HepG2 (cell line): ENCODE data around the gene FANCL.

Experiments
- ELF1 ChIP-seq: sonication (generic); formaldehyde crosslinking; IDR thresholded peaks from 2 replicates; pipeline ENCODE4 v1.4.0; 2020; ENCODE audit warnings: missing genetic modification reagents
- MED8 ChIP-seq: sonication (generic); formaldehyde crosslinking; IDR thresholded peaks from 2 replicates; pipeline ENCODE4 v1.8.1; 2023; ENCODE audit warnings: mild to moderate bottlenecking, missing genetic modification reagents; ENCODE audit not compliant: insufficient replicate concordance
- MEF2D ChIP-seq: sonication (generic); formaldehyde crosslinking; IDR thresholded peaks from 2 replicates; pipeline ENCODE4 v1.5.1; 2020; ENCODE audit warnings: mild to moderate bottlenecking, missing genetic modification reagents
- NFIC ChIP-seq: IDR thresholded peaks from 2 replicates; pipeline ENCODE4 v1.6.1; 2012; ENCODE audit warnings: mild to moderate bottlenecking, low read length, inconsistent platforms
- POLR2A ChIP-seq, 2 experiments: IDR thresholded peaks; 2 replicates each; pipeline ENCODE4 v1.6.1; 2011; ENCODE audit warnings: low read depth in 2 of 2, low read length in 2 of 2, mild to moderate bottlenecking in 1 of 2, moderate library complexity in 1 of 2; ENCODE audit not compliant: insufficient read depth in 1 of 2
- SP1 ChIP-seq, 2 experiments: fragments of 450-650 bp in 1 of 2; sonication (generic) in 1 of 2; formaldehyde crosslinking in 1 of 2; IDR thresholded peaks; 2 replicates each; pipeline versions ENCODE4 v1.4.0 to v1.6.1; 2016 to 2020; ENCODE audit warnings: missing genetic modification reagents in 1 of 2
- ZNF3 ChIP-seq: IDR thresholded peaks from 2 replicates; pipeline ENCODE4 v1.7.0; 2017; ENCODE audit warnings: inconsistent platforms
- ZNF30 ChIP-seq: sonication (generic); formaldehyde crosslinking; IDR thresholded peaks from 2 replicates; pipeline ENCODE4 v1.5.0; 2020; ENCODE audit warnings: mild to moderate bottlenecking, missing genetic modification reagents
- ZNF546 ChIP-seq: sonication (generic); formaldehyde crosslinking; conservative IDR thresholded peaks from 2 replicates; pipeline ENCODE4 v1.8.1; 2023; ENCODE audit warnings: mild to moderate bottlenecking, missing genetic modification reagents
- TF ChIP-seq, protein P1 (sequence below): sonication (generic); formaldehyde crosslinking; conservative IDR thresholded peaks from 2 replicates; pipeline ENCODE4 v1.4.0; 2020; ENCODE audit warnings: missing genetic modification reagents
- TF ChIP-seq, protein P2 (sequence below): sonication (generic); formaldehyde crosslinking; IDR thresholded peaks from 2 replicates; pipeline ENCODE4 v1.5.0; 2020; ENCODE audit warnings: mild to moderate bottlenecking, missing genetic modification reagents, moderate library complexity
- TF ChIP-seq, protein P3 (sequence below): sonication (generic); formaldehyde crosslinking; IDR thresholded peaks from 2 replicates; pipeline ENCODE4 v1.4.0; 2020; ENCODE audit warnings: missing genetic modification reagents, mild to moderate bottlenecking, borderline replicate concordance

DNA sequence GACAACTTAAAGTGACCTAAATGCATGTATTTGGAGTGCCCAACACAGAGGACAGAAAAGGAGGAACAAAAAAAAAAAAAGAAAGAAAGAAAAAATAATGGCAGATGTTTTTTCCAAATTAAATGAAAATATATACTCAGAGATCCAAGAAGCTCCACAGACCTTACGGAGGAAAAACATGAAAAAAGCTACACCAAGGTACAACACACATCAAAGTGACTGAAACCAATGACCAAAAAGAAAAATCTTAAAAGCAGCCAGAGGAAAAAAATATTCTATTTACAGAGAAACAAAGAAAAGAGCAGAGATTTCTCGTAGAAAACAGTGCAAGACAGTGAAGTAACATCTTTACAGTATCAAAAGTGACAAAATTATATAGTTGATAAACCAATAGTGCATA is 5.1 kb downstream of the FANCL start:
- TF ChIP-seq SP1 (IDR thresholded peaks at IDR 0.05) = no peak
- TF ChIP-seq SP1 (CRISPR knock-in tag; IDR thresholded peaks at IDR 0.05) = no peak
- TF ChIP-seq, protein P1, sequence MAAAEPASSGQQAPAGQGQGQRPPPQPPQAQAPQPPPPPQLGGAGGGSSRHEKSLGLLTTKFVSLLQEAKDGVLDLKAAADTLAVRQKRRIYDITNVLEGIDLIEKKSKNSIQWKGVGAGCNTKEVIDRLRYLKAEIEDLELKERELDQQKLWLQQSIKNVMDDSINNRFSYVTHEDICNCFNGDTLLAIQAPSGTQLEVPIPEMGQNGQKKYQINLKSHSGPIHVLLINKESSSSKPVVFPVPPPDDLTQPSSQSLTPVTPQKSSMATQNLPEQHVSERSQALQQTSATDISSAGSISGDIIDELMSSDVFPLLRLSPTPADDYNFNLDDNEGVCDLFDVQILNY (CRISPR knock-in tag) = no peak
- no peak for TF ChIP-seq POLR2A (IDR thresholded peaks at IDR 0.05; ENCODE audit: insufficient read depth in 1 of 2, low read depth in 2 of 2, low read length in 2 of 2)
- TF ChIP-seq ZNF546 (CRISPR knock-in tag) = no peak
- TF ChIP-seq NFIC = no peak
- TF ChIP-seq, protein P2, sequence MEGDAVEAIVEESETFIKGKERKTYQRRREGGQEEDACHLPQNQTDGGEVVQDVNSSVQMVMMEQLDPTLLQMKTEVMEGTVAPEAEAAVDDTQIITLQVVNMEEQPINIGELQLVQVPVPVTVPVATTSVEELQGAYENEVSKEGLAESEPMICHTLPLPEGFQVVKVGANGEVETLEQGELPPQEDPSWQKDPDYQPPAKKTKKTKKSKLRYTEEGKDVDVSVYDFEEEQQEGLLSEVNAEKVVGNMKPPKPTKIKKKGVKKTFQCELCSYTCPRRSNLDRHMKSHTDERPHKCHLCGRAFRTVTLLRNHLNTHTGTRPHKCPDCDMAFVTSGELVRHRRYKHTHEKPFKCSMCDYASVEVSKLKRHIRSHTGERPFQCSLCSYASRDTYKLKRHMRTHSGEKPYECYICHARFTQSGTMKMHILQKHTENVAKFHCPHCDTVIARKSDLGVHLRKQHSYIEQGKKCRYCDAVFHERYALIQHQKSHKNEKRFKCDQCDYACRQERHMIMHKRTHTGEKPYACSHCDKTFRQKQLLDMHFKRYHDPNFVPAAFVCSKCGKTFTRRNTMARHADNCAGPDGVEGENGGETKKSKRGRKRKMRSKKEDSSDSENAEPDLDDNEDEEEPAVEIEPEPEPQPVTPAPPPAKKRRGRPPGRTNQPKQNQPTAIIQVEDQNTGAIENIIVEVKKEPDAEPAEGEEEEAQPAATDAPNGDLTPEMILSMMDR = no peak
- no peak for TF ChIP-seq ELF1
- TF ChIP-seq, protein P3, sequence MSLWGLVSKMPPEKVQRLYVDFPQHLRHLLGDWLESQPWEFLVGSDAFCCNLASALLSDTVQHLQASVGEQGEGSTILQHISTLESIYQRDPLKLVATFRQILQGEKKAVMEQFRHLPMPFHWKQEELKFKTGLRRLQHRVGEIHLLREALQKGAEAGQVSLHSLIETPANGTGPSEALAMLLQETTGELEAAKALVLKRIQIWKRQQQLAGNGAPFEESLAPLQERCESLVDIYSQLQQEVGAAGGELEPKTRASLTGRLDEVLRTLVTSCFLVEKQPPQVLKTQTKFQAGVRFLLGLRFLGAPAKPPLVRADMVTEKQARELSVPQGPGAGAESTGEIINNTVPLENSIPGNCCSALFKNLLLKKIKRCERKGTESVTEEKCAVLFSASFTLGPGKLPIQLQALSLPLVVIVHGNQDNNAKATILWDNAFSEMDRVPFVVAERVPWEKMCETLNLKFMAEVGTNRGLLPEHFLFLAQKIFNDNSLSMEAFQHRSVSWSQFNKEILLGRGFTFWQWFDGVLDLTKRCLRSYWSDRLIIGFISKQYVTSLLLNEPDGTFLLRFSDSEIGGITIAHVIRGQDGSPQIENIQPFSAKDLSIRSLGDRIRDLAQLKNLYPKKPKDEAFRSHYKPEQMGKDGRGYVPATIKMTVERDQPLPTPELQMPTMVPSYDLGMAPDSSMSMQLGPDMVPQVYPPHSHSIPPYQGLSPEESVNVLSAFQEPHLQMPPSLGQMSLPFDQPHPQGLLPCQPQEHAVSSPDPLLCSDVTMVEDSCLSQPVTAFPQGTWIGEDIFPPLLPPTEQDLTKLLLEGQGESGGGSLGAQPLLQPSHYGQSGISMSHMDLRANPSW (CRISPR knock-in tag) = no peak
- TF ChIP-seq ZNF3 (CRISPR knock-in tag) = no peak
- TF ChIP-seq MEF2D (CRISPR knock-in tag) = no peak
- no peak for TF ChIP-seq MED8
- no peak for TF ChIP-seq ZNF30 (CRISPR knock-in tag)
